UCSD-AML1 (cell line): ENCODE results near the gene PPY.
A peak's percentile ranks its signal among the peaks of the same experiment; 100 is the strongest.
"Not testable (repeated sequence)": the region's sequence is repeated elsewhere in the genome, so short reads cannot be mapped to it uniquely, and the experiment has no call there.

Experiments used
- DNase-seq: peaks from one replicate; lab custom pipeline; 2025; ENCODE audit not compliant: unreplicated experiment; lab: John Stamatoyannopoulos, UW

The PPY gene

GRCh38 chr17:43966276-43966675 lies 24.0 kb upstream of the PPY start:
- no peak for DNase-seq

- DNase-seq, result no peak
Observed at GRCh38 chr17:43962479-43962878, 20.2 kb upstream of the PPY start.

- DNase-seq, result no peak
Observed at GRCh38 chr17:43961954-43962353, 19.7 kb upstream of the PPY start.

GRCh38 chr17:43961292-43961691 lies 19.0 kb upstream of the PPY start:
- not testable (repeated sequence) for DNase-seq

GRCh38 chr17:43958748-43959352 lies 16.6 kb upstream of the PPY start:
- no peak for DNase-seq

- no peak for DNase-seq
Observed at GRCh38 chr17:43956222-43956621, 13.9 kb upstream of the PPY start.

- DNase-seq, result no peak
Observed at GRCh38 chr17:43953746-43954145, 11.5 kb upstream of the PPY start, which contains the start of gene PYY. PYY (minus strand) TSS chr17:43953940; CDS start chr17:43953483, 457 bp downstream.

- no peak for DNase-seq
Observed at GRCh38 chr17:43952724-43953666, 10.7 kb upstream of the PPY start.

- DNase-seq, result no peak
Observed at GRCh38 chr17:43952351-43952723, 10.1 kb upstream of the PPY start.

- DNase-seq, result no peak
Observed at GRCh38 chr17:43951750-43952149, 9.5 kb upstream of the PPY start.

- DNase-seq, result no peak
Observed at GRCh38 chr17:43950554-43950953, 8.3 kb upstream of the PPY start.

- peak; percentile 33 for DNase-seq
Observed at GRCh38 chr17:43949781-43950180, 7.5 kb upstream of the PPY start.

- no peak for DNase-seq
Observed at GRCh38 chr17:43946781-43947180, 4.5 kb upstream of the PPY start.

GRCh38 chr17:43945074-43945829 lies 3.0 kb upstream of the PPY start:
- DNase-seq, result no peak

- peak; percentile 39 for DNase-seq
Observed at GRCh38 chr17:43940630-43941029, 1.6 kb downstream of the PPY start.

GRCh38 chr17:43939886-43940285 lies 2.4 kb downstream of the PPY start:
- DNase-seq, result no peak

- not testable (repeated sequence) for DNase-seq
Observed at GRCh38 chr17:43939452-43939851, 2.8 kb downstream of the PPY start.

- no peak for DNase-seq
Observed at GRCh38 chr17:43938838-43939182, 3.5 kb downstream of the PPY start.

- no peak for DNase-seq
Observed at GRCh38 chr17:43936434-43936833, 5.8 kb downstream of the PPY start.

GRCh38 chr17:43935926-43936261 lies 6.4 kb downstream of the PPY start:
- no peak for DNase-seq

GRCh38 chr17:43935204-43935925 lies 6.9 kb downstream of the PPY start:
- no peak for DNase-seq
